HG03521 (cell line): ENCODE measurements around the gene KAT6B.

Source experiments
- ATAC-seq: cut with Tn5 transposase; IDR thresholded peaks from one replicate; pipeline ENCODE4 v1.9.1; 2021; ENCODE audit warnings: mild to moderate bottlenecking, moderate library complexity; ENCODE audit not compliant: unreplicated experiment

Gene KAT6B

GRCh38 chr10:74977913-74978847, 151.8 kb downstream of the KAT6B start:
- peak; percentile 81 for ATAC-seq

- ATAC-seq, result no peak
These were observed 155.6 kb downstream of the KAT6B start for GRCh38 chr10:74981831-74982633.

GRCh38 chr10:74982634-74982982, 156.2 kb downstream of the KAT6B start:
- no peak for ATAC-seq

GRCh38 chr10:74983383-74983782, 157.0 kb downstream of the KAT6B start:
- no peak for ATAC-seq

- ATAC-seq, result no peak
These were observed 161.1 kb downstream of the KAT6B start for GRCh38 chr10:74987339-74988053.

GRCh38 chr10:74988054-74988775, 161.8 kb downstream of the KAT6B start:
- ATAC-seq, result no peak

- ATAC-seq, result no peak
These were observed 162.6 kb downstream of the KAT6B start for GRCh38 chr10:74988832-74989561.

GRCh38 chr10:74991435-74991834, 165.0 kb downstream of the KAT6B start:
- no peak for ATAC-seq

- no peak for ATAC-seq
These were observed 165.7 kb downstream of the KAT6B start for GRCh38 chr10:74992068-74992467.

- ATAC-seq, result no peak
These were observed 167.2 kb downstream of the KAT6B start for GRCh38 chr10:74993649-74994048.

- no peak for ATAC-seq
These were observed 168.5 kb downstream of the KAT6B start for GRCh38 chr10:74994854-74995253.

GRCh38 chr10:74995806-74996205, 169.4 kb downstream of the KAT6B start:
- ATAC-seq, result no peak

GRCh38 chr10:74997163-74997562, 170.8 kb downstream of the KAT6B start:
- no peak for ATAC-seq

- peak; percentile 71 for ATAC-seq
These were observed 174.4 kb downstream of the KAT6B start for GRCh38 chr10:75000748-75001321.

- ATAC-seq, result no peak
These were observed 175.4 kb downstream of the KAT6B start for GRCh38 chr10:75001715-75002350.

GRCh38 chr10:75002351-75002725, 175.9 kb downstream of the KAT6B start:
- ATAC-seq, result no peak

GRCh38 chr10:75002967-75003594, 176.7 kb downstream of the KAT6B start:
- ATAC-seq, result no peak

- ATAC-seq, result no peak
These were observed 177.5 kb downstream of the KAT6B start for GRCh38 chr10:75003891-75004290.

- no peak for ATAC-seq
These were observed 181.2 kb downstream of the KAT6B start for GRCh38 chr10:75007646-75008045.
